Adrenal gland (tissue), 5 donors: ENCODE measurements around the gene SCAPER.

ENCODE experiments used
- CTCF ChIP-seq, 6 experiments: fragments of 450-650 bp in 4 of 6; fragments of 200-600 bp in 2 of 6; sonication (generic) in 1 of 6; IDR thresholded peaks; 1 replicate in 5 of 6; 2 replicates in 1 of 6; pipeline versions ENCODE4 v1.5.1 to v1.8.0; 2016 to 2021; ENCODE audit warnings: antibody characterized with exemption in 6 of 6, mild to moderate bottlenecking in 2 of 6, moderate library complexity in 1 of 6
- POLR2A ChIP-seq, 2 donors: fragments of 450-650 bp; IDR thresholded peaks; one replicate each; pipeline ENCODE4 v1.6.1; 2017; ENCODE audit warnings: antibody characterized with exemption in 2 of 2, mild to moderate bottlenecking in 2 of 2, moderate library complexity in 1 of 2
- donor health status: DM: no; HTN: no; CAD: no.

GRCh38 chr15:76844096-76844495, 61.0 kb downstream of the SCAPER start:
- TF ChIP-seq CTCF (IDR thresholded peaks at IDR 0.05) (no peak), POLR2A (IDR thresholded peaks at IDR 0.05) (no peak)
